Esophagus squamous epithelium (tissue), 4 donors: ENCODE results near the gene GUK1.

ENCODE experiments used
- POLR2A ChIP-seq, 4 donors: fragments of 450-650 bp; IDR thresholded peaks; one replicate each; pipeline ENCODE4 v1.6.1; 2017; ENCODE audit warnings: antibody characterized with exemption in 4 of 4, mild to moderate bottlenecking in 4 of 4, moderate library complexity in 3 of 4
- TF ChIP-seq, protein P1 (sequence below), 6 experiments: fragments of 450-650 bp in 4 of 6; fragments of 200-600 bp in 2 of 6; sonication (generic) in 2 of 6; IDR thresholded peaks; one replicate each; pipeline ENCODE4 v1.5.1; 2016 to 2019; ENCODE audit warnings: antibody characterized with exemption in 6 of 6, mild to moderate bottlenecking in 4 of 6, moderate library complexity in 4 of 6

DNA sequence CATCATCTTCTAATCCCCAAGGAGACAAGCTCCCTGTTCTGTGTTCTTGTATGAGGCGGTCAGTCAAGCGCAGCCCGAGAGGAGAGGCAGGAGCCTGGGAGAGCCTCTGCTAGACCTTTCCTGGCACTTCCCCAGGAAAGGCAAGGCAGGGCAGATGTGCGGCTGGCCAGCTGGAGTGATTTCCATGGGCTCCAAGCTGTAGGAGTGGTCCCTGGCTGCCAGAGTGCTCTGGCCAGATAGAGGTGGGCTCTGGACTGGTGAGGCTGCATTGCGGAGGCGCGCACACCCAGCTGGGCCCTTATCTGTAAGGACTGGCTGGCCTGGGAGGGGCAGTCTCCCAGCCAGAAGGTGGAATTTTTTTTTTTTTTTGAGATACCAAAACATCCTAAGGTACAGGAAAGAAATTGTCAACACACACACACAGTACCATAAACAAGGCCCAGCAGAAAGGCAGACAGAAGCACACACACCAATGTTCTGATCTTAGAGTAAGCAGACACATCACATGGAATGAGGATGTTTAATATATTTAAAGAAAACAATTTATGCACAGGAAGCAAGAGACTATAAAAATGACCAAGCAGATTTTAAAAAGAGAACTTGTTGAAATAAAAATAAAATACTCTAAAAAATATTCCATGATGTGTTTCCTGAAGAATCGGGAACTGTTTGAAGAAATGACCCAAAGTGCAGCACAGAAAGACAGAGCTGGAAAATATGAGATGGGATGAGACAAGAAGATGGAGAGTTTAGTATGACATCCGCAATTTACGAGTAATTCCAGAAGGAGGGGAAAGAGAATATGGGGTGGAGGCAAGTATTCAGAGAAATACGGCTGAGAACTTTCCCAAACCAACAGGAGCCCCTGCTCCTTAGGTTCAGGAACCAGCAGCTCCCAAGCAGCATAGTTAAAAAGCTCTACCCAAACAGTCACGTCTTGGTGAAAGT, 38.9 kb downstream of the GUK1 start:
- TF ChIP-seq, protein P1, sequence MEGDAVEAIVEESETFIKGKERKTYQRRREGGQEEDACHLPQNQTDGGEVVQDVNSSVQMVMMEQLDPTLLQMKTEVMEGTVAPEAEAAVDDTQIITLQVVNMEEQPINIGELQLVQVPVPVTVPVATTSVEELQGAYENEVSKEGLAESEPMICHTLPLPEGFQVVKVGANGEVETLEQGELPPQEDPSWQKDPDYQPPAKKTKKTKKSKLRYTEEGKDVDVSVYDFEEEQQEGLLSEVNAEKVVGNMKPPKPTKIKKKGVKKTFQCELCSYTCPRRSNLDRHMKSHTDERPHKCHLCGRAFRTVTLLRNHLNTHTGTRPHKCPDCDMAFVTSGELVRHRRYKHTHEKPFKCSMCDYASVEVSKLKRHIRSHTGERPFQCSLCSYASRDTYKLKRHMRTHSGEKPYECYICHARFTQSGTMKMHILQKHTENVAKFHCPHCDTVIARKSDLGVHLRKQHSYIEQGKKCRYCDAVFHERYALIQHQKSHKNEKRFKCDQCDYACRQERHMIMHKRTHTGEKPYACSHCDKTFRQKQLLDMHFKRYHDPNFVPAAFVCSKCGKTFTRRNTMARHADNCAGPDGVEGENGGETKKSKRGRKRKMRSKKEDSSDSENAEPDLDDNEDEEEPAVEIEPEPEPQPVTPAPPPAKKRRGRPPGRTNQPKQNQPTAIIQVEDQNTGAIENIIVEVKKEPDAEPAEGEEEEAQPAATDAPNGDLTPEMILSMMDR (IDR thresholded peaks at IDR 0.05), result no peak
- TF ChIP-seq POLR2A (IDR thresholded peaks at IDR 0.05), result no peak
